VCaP (cell line): ENCODE data around the gene C12orf42.
"Not testable (repeated sequence)": the region's sequence is repeated elsewhere in the genome, so short reads cannot be mapped to it uniquely, and the experiment has no call there.

Source experiments
- H3K27ac ChIP-seq: fragments of 450-650 bp; 2 replicates; pipeline ENCODE4 v1.5.1; 2017
- TF ChIP-seq, protein P1 (sequence below): fragments of 450-650 bp; conservative IDR thresholded peaks from 2 replicates; pipeline ENCODE4 v1.5.1; 2017; ENCODE audit warnings: mild to moderate bottlenecking, moderate library complexity

The C12orf42 gene

DNA sequence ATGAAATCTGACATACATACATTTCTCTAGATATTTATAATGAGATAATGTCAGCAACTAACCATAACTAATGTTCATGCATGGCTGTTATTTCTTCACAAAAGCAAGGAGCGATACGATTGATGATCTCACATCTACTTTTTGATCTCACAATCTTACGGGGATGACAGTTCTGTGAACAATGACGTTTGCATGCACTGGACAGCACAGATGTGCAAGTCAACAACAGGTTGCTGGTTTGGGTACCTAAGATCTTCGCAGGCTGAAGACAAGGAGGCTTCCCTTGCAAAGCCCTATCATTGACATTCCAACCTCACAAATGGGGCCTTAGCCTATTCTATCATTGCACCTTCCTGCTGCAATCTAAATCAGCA is 53.6 kb downstream of the C12orf42 start:
- no peak overlapping the region for H3K27ac ChIP-seq
- TF ChIP-seq, protein P1, sequence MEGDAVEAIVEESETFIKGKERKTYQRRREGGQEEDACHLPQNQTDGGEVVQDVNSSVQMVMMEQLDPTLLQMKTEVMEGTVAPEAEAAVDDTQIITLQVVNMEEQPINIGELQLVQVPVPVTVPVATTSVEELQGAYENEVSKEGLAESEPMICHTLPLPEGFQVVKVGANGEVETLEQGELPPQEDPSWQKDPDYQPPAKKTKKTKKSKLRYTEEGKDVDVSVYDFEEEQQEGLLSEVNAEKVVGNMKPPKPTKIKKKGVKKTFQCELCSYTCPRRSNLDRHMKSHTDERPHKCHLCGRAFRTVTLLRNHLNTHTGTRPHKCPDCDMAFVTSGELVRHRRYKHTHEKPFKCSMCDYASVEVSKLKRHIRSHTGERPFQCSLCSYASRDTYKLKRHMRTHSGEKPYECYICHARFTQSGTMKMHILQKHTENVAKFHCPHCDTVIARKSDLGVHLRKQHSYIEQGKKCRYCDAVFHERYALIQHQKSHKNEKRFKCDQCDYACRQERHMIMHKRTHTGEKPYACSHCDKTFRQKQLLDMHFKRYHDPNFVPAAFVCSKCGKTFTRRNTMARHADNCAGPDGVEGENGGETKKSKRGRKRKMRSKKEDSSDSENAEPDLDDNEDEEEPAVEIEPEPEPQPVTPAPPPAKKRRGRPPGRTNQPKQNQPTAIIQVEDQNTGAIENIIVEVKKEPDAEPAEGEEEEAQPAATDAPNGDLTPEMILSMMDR, result no peak

DNA sequence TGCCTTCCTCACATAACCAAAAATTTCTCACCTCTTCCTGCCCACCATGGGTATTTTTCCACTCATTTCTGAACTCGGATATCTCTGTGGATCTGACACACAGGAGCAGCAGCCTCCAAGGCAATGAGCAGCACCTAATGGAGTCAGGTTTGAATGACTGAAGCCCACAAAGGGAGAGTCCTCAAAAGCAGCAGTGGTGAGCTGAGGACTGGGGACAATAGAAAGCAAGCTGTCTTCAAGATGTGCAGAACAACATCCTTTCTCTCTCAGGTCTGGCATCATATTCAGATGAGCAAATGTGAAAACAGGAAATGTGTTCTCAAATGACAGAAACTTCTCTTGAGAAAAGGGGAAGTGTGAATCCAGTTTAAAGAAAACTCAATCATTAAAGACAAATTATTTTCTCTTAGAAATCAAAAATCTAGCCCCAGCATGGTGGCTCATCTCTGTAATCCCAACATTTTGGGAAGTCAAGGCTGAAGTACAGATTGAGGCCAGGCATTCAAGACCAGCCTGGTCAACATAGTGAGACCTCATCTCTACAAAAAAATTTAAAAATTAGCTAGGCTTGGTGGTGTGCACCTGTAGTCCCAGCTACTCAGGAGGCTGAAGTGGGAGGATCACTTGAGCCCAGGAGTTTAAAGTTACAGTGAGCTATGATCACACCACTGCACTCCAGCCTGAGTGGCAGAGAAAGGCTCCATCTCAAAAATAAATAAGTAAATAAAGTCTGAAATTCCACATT is 54.2 kb downstream of the C12orf42 start:
- H3K27ac ChIP-seq, result no peak overlapping the region
- TF ChIP-seq, protein P1, result no peak

DNA sequence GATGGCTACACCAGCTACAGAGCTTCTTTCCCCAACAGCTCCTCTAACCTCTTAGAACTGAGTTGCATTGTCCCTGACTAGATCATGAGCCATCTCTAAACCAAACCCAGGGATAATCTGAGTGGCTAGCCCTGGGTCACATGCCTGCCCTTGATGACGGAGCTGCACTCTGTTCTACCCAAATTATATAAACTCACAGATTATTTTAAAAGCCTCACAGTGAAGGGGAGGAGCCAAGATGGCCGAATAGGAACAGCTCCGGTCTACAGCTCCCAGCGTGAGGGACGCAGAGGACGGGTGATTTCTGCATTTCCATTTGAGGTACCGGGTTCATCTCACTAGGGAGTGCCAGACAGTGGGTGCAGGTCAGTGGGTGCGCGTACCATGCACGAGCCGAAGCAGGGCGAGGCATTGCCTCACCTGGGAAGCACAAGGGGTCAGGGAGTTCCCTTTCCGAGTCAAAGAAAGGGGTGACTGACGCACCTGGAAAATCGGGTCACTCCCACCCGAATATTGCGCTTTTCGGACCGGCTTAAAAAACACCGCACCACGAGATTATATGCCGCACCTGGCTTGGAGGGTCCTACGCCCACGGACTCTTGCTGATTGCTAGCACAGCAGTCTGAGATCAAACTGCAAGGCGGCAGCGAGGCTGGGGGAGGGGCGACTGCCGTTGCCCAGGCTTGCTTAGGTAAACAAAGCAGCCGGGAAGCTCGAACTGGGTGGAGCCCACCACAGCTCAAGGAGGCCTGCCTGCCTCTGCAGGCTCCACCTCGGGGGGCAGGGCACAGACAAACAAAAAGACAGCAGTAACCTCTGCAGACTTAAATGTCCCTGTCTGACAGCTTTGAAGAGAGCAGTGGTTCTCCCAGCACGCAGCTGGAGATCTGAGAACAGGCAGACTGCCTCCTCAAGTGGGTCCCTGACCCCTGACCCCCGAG is 61.3 kb downstream of the C12orf42 start:
- peak overlapping the region; percentile 49; the same call in 1 of the 2 replicates for H3K27ac ChIP-seq

DNA sequence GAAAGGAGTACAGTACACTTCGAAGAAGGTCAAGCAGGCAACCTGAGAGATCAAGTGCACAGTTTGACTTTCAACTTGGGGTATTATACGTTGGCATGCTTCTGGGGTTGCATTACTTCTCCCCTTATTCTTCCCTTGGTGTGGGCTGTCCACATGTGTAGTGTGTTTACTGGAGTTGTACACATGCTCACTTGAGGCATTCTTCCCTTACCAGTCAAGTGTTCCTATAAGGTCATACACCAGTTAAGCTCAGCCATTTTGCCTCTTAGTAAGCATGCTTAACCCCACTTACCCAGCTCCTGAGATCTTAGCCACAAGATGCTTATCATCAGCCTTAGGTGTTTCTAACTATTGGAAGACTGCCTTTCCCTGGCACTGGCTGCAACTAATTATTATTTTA is 63.8 kb downstream of the C12orf42 start:
- TF ChIP-seq, protein P1, result no peak
- H3K27ac ChIP-seq, result no peak overlapping the region

DNA sequence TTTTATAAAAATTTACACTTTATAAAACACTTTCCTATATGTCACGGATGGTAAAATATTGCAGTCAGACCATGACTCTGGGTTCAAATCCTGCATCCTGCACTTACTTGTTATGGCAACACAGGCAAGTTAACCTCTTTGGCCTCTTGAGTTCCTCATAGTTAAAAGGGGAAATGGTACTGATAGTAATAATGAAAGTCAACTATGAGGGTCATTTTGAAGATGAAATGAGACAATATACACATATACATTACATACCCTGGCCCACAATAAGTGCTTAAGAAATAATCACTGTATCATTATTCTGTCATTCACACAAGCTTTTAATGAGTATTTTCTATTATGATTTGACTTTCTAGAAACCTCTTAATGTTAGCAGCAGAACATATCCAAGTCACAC is 64.4 kb downstream of the C12orf42 start:
- TF ChIP-seq, protein P1, result no peak
- H3K27ac ChIP-seq, result no peak overlapping the region

DNA sequence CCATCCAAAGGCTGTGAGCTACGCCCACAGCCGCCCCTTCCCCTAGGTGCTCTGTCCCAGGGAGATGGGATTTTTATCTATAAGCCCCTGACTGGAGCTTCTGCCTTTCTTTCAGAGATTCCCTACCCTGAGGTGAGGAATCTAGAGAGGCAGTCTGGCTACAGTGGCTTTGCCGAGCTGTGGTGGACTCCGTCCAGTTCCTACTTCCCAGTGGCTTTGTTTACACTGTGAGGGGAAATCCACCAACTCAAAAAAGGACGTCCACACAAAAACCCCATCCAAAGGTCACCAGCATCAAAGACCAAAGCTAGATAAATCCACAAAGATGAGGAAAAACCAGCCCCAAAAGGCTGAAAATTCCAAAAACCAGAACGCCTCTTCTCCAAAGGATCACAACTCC is 70.1 kb downstream of the C12orf42 start:
- not testable (repeated sequence) for H3K27ac ChIP-seq

DNA sequence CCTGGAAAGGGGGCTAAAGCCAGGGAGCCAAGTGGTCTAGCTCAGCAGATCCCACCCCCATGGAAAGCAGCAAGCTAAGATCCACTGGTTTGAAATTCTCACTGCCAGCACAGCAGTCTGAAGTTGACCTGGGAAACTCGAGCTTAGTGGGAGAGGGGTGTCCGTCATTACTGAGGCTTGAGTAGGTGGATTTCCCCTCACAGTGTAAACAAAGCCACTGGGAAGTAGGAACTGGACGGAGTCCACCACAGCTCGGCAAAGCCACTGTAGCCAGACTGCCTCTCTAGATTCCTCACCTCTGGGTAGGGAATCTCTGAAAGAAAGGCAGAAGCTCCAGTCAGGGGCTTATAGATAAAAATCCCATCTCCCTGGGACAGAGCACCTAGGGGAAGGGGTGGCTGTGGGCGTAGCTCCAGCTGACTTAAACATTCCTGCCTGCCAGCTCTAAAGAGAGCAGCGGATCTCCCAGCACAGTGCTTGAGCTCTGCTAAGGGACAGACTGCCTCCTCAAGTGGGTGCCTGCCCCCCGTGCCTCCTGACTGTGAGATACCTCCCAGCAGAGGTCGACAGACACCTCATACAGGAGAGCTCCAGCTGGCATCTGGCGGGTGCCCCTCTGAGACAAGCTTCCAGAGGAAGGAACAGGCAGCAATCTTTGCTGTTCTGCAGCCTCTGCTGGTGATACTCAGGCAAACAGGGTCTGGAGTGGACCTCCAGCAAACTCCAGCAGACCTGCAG is 70.8 kb downstream of the C12orf42 start:
- not testable (repeated sequence) for H3K27ac ChIP-seq

DNA sequence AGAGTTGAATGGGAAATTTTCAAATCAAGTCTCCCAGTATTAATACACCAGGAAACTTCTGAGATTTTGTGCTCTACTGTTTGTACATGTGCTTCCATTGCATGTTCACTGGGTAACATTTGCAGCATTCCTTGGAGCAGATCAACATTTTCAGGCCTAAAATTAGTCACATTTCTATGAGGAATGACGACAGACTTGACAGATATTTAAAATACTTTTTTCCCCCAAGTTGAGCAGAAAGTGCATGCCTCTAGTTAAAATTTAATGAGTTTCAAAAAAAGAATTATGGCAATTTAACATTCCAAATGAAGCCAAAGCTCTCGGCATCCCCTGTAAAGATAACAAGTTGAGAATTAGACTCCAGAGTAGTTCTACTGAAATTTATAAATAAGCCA is 72.3 kb downstream of the C12orf42 start:
- no peak overlapping the region for H3K27ac ChIP-seq
- TF ChIP-seq, protein P1, result no peak
